ENCODE results near the gene GPR155.

Gene GPR155

DNA sequence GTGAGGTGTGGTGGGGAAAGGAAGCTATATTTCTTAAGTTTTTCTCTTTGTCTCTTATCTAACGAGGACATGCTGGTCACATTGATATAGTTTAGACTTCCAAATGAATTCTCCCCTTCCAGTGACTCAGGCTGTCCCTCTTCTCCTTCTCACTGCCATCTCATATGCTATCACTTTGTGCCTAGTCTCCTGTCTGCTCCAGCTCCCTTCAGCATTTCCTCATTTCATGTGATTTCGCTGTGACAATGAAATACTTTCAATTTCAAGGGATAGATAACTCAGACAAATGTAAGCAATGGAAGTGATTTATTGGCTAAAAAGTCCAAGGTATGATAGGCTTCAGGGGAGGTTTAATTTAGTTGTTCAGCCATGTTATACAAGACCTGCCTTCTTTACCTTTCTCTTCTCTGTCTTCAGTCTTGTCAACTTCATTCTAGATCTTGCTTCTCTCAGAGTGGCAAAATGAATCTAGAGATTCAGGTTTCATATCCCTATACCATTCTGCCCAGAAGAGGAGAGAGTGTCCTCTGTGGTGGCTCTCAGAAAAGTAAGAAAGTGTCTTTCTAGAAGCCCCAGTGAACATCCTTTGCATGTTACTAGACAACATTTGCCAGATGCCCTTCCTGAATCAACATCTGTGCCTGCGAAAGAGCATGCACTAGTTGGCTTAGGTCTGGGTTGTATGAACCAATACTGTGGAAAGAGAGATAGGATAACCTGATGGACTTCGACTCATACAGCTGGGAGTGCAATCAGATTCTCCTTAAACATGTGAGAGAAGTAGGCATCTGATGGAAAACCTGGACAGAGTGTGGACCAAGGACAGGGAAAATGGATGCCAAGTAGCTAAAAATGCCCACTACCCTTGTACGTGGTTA, 29.9 kb upstream of the GPR155 start:
- peak; percentile 30 for FAIRE-seq
- no peak for DNase-seq (ENCODE audit: insufficient read length)
- TF ChIP-seq TAF1 (IDR thresholded peaks at IDR 0.05; ENCODE audit: borderline replicate concordance, low read depth, low read length) (no peak), POLR2A (IDR thresholded peaks at IDR 0.05; ENCODE audit: low read depth, low read length) (no peak), POLR2AphosphoS5 (IDR thresholded peaks at IDR 0.05; ENCODE audit: low read depth, low read length) (no peak)

DNA sequence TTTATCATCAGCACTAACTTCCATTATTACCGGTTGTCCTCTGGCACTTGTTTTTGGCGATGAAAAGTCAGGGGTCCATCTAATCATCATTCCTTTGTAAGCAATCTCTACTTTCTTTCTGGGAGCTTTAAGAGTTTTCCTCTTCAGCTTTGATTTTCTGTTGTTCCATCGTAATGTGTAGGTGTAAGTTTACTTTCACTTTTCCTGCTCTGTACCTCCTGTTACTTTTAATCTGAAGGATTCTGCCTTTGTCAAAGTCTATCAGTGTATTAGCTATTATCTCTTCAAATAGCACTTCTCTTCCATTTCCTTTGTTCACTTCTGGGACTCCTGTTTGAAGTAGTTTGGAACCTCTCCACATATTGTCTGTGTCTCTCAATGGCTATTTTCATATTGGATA, 25.5 kb upstream of the GPR155 start:
- TF ChIP-seq POLR2AphosphoS5 (IDR thresholded peaks at IDR 0.05; ENCODE audit: low read depth, low read length) (no peak), POLR2A (IDR thresholded peaks at IDR 0.05; ENCODE audit: low read depth, low read length) (no peak), TAF1 (IDR thresholded peaks at IDR 0.05; ENCODE audit: borderline replicate concordance, low read depth, low read length) (no peak)
- FAIRE-seq (no peak), DNase-seq (ENCODE audit: insufficient read length) (no peak)

DNA sequence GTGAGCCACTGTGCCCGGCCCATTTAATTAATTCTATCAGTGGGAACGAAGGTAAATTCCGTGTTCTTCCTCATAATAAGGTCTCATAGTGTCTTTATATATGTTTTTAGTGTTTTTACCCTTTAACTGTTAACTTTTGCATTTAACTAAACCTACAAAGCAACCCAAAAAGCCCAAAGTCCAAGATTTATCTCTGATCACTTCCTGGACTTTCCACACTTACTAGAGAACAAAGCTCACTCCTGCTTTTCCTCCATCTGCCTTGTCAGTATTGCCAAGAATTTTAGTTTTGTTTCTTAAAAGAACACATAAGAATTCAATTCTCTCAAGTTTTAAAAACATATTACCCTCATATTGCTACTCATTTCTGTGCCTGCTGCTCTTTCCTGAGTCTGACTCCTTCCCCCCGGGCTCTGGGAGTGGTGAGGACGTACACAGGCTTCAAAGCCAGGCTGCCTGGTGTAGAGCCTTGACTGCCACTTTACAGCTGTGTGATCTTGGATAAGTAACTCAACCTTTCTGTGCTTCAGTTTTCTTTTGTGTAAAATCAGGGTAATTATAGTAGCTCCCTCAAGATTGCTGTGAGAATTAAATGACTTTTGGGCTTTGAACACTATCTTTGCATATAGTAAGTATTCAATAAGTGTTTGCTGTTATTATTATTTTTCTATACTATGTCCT, 24.9 kb upstream of the GPR155 start:
- FAIRE-seq: no peak
- no peak for TF ChIP-seq TAF1 (IDR thresholded peaks at IDR 0.05; ENCODE audit: borderline replicate concordance, low read depth, low read length)
- TF ChIP-seq POLR2AphosphoS5 (IDR thresholded peaks at IDR 0.05; ENCODE audit: low read depth, low read length): no peak
- no peak for TF ChIP-seq POLR2A (IDR thresholded peaks at IDR 0.05; ENCODE audit: low read depth, low read length)
- no peak for DNase-seq (ENCODE audit: insufficient read length)

DNA sequence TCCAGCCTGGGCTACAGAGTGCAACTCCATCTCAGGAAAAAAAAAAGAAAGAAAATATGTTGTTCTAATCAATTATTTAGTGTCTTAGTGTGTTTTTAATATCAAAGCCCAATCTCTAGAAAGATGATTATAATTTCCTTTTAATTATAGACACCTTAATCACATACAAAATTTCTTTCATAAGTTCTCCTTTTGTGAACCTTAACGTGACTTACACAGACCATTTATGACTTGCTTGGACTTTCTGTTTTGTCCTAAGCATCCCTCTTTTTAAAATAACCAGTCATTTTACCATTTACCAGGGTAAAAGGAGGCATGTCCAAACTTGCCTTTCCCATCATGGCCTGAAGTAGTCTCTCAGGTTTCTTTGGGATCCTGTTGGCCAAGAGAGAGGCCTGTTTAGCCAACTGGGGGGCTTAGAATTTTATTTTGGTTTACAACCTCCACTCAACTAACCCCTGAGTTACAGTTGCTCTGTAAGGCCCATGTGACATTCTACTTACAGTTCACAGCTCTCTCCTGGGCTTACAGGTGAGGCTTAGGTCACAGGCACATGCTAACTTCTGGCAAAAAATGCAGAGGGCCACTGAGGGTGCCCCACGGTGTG, 23.9 kb upstream of the GPR155 start:
- FAIRE-seq (no peak), DNase-seq (ENCODE audit: insufficient read length) (no peak)
- TF ChIP-seq POLR2A (IDR thresholded peaks at IDR 0.05; ENCODE audit: low read depth, low read length): no peak

DNA sequence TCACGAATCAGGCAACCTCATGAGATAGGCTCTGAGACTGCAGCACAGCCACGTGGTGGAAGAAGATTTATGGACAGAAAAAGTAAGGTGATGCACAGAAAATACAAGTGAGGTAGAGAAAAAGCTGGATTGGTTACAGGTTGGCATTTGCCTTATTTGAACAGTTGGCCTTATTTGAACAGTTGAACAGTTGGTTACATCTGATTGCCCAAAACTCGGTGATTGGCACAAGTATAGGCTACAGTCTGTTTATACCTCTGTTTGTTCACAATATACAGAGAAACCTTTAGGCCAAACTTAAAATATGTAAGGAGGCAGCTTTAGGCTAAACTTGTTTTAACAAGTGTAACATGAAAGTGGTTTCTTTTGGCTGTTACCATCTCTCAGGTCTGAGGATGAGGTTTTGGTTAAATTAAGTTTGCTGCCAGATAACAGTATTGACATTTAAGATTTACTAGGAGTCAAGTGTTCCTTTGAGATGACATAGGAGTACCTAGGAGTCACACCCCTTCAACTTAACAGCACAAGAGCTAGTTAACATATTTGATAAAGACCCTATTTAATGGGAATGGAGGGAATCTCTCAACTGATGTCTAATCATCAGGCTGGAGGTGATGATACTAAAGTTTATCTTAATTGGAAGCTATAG, 16.5 kb upstream of the GPR155 start:
- no peak for TF ChIP-seq POLR2A (IDR thresholded peaks at IDR 0.05; ENCODE audit: low read depth, low read length)
- TF ChIP-seq TAF1 (IDR thresholded peaks at IDR 0.05; ENCODE audit: borderline replicate concordance, low read depth, low read length): no peak
- no peak for TF ChIP-seq POLR2AphosphoS5 (IDR thresholded peaks at IDR 0.05; ENCODE audit: low read depth, low read length)
- DNase-seq (ENCODE audit: insufficient read length) (no peak), FAIRE-seq (no peak)

DNA sequence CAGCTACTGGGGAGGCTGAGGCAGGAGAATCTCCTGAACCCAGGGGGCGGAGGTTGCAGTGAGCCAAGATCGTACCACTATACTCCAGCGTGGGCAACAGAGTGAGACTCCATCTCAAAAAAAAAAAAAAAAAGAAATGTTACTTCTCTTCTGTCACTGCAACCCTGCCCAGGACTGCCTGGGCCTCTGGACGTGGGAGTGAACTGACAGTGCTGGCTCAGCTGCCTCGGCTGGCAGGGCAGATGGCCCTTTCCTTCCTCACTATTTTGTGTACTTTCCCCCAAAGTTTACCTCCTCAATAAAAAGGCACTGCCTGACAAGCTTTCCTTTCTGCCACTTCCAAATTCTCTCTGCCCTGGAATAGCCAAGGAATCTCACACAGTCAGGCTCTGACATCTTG, 12.5 kb upstream of the GPR155 start:
- TF ChIP-seq POLR2AphosphoS5 (IDR thresholded peaks at IDR 0.05; ENCODE audit: low read depth, low read length) (no peak), POLR2A (IDR thresholded peaks at IDR 0.05; ENCODE audit: low read depth, low read length) (no peak), TAF1 (IDR thresholded peaks at IDR 0.05; ENCODE audit: borderline replicate concordance, low read depth, low read length) (no peak)
- DNase-seq (ENCODE audit: insufficient read length): no peak
- no peak for FAIRE-seq

DNA sequence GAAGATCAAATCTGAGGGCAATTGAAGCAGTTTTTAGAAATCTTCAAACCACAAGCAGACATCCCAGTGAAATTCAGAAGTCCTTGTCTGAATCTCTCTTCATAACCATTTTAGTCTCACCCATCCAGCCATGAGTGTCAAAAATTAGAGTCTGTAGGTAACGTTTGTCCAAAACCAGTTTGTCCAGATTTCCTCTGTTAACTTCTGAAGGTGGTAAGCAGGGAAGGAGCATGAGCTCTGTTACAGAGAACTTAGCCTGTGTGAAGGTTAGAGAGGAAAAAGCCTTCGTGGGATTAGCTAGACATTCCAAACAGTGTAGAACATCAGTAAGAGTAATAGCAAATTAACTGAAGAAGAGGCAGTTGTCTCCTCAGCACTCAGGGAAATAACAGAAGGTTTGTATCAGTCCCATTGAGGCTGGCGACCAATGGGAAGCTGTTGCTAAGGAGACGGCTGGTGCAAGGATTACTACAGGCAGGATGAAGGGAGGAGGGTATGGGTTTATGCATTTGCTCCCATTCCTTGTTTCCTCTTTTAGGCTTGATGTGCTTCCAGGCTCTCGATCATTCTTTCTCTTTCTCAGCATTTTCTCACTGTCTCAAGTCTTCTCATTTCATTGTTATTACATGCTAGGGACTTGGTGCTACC, 8.7 kb upstream of the GPR155 start:
- DNase-seq (ENCODE audit: insufficient read length) (no peak), FAIRE-seq (no peak)
- TF ChIP-seq POLR2A (IDR thresholded peaks at IDR 0.05; ENCODE audit: low read depth, low read length): no peak
- no peak for TF ChIP-seq POLR2AphosphoS5 (IDR thresholded peaks at IDR 0.05; ENCODE audit: low read depth, low read length)
- no peak for TF ChIP-seq TAF1 (IDR thresholded peaks at IDR 0.05; ENCODE audit: borderline replicate concordance, low read depth, low read length)

DNA sequence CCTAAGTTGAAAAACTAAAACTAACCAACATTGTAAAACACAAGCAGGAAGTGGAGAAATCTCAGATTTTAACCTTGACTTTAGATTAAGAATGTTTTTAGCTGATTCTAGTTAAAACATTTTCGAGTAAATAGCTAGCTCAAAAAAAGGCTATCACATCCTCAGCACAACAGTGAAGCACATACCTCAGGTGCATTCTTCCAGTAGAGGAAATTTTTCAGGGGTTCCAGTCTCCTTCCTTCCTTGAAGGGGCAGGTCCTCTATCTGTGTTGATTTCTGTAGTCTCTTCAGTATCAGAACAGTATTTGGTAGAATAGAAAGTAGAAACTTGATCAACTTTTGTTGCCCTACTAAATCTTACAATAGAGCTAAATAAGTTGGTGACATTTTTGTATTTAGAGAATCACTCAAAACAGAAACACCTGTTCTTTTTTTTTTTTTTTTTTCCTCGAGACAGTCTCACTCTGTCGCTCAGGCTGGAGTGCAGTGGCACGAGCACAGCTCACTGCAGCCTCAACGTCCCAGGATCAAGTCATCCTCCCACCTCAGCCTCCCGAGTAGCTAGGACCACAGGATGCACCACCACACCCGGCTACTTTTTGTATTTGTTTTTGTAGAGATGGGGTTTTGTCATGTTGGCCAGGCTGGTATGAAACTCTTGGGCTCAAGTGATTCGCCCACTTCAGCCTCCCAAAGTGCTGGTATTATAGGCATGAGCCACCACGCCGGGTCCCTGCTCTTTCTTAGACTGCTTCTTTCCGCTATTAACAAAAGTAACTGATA, 6.9 kb upstream of the GPR155 start:
- DNase-seq (ENCODE audit: insufficient read length): no peak
- TF ChIP-seq TAF1 (IDR thresholded peaks at IDR 0.05; ENCODE audit: borderline replicate concordance, low read depth, low read length): no peak
- no peak for TF ChIP-seq POLR2A (IDR thresholded peaks at IDR 0.05; ENCODE audit: low read depth, low read length)
- no peak for TF ChIP-seq POLR2AphosphoS5 (IDR thresholded peaks at IDR 0.05; ENCODE audit: low read depth, low read length)
- FAIRE-seq: no peak

DNA sequence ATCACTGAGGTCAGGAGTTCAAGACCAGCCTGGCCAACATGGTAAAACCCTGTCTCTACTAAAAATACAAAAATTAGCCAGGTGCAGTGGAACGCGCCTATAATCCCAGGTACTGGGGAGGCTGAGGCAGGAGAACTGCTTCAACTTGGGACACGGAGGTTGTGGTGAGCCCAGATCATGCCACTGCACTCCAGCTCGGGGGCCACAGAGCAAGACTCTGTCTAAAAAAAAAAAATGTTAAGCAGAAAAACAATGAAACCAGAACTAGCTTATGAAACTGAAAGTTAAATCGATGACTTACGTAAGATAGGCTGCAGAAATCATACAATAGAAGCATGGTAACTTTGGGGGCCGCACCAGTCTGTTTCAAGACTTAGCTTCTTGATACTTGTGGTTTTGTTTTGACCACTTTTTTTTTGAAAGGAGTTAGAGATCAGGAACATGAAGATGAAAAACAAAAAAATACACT, 6.2 kb upstream of the GPR155 start:
- FAIRE-seq: peak; percentile 89
- no peak for TF ChIP-seq POLR2A (IDR thresholded peaks at IDR 0.05; ENCODE audit: low read depth, low read length)
- no peak for TF ChIP-seq TAF1 (IDR thresholded peaks at IDR 0.05; ENCODE audit: borderline replicate concordance, low read depth, low read length)
- TF ChIP-seq POLR2AphosphoS5 (IDR thresholded peaks at IDR 0.05; ENCODE audit: low read depth, low read length): no peak
- peak; percentile 29 for DNase-seq (ENCODE audit: insufficient read length)

DNA sequence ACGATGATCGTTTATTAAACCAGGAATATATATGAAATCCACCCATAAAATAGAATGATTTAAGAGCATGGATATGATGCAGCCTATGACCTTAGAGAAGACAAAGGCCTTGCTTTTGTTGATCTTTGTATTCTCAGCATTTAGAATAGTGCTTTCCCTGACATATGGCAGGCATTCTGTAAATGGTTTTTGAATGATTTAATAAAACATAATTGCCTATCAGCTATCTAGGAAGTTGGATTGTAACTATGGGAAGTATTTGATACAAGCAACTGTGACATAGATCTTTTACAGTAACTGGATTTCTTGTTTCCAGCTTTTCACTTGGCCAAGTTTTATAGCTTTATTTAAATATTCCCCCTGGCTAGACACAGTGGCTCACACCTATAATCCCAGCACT, 5.1 kb upstream of the GPR155 start:
- FAIRE-seq (no peak), DNase-seq (ENCODE audit: insufficient read length) (no peak)
- TF ChIP-seq TAF1 (IDR thresholded peaks at IDR 0.05; ENCODE audit: borderline replicate concordance, low read depth, low read length) (no peak), POLR2A (IDR thresholded peaks at IDR 0.05; ENCODE audit: low read depth, low read length) (no peak), POLR2AphosphoS5 (IDR thresholded peaks at IDR 0.05; ENCODE audit: low read depth, low read length) (no peak)
